SK-MEL-5 (cell line): ENCODE measurements around the gene WDR74. TPM values are rescaled to one million over a fixed set of nuclear protein-coding genes. Genes with fewer than 3 reads are reported as not detected.

Experiments
- DNase-seq: peaks from one replicate; pipeline ENCODE4 v3.0.0-alpha.2; 2016; ENCODE audit warnings: low read depth, low spot score
- in situ Hi-C: cut with HindIII; loops from 2 replicates; pipeline ENCODE4 v1.10.0; 2016; ENCODE audit warnings: low sequenced_read_pairs, high pct_unique_total_duplicates, low pct_unique_long_range_greater_than_20kb
- total RNA-seq: library from RNA; depleted of rRNA; stranded (reverse); fragments of >200 nt; shearing (Covaris generic); gene quantifications from 2 replicates; pipeline ENCODE4 v1.2.3, GENCODE V29; 2014

Gene WDR74
- total RNA-seq, 1 experiment from 2014 or later: 61.2 TPM

DNA sequence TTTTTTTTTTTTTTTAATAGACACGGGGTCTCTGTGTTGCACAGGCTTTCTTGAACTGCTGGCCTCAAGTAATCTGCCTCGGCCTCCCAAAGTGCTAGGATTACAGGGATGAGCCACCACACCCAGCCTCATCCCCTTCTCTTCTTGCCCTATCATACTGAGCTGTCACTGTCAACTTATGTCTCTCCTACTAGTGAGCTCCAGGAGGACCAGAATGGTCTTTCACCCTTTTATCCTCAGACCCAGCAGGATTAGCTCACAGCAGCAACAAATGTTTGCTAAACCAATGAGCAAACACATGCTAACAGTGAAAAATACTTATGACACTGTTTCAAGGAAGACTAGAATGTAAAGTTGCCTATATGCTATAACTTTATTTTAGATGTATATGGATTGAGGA lies 27.7 kb downstream of the WDR74 start:
- DNase-seq: no peak
- in situ Hi-C loops: no loop called here

DNA sequence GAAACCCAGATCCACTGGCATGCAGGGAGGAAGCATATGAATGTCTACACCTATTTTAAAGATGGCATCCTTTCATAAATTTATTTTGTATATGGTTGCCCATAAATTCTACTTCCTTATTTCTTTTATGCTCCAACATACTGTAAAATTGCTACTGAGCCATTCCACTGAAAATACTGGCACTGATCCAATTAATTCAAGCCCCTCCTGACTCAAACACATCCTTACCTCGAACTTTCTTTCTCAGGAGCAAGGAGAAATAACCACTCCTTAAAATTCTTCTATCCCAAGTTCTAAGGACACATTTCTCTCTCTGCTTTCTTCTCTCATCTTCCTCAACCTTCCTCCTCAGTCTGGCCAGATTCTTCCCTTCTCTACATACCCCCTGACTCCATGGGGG lies 28.6 kb downstream of the WDR74 start:
- DNase-seq: no peak

DNA sequence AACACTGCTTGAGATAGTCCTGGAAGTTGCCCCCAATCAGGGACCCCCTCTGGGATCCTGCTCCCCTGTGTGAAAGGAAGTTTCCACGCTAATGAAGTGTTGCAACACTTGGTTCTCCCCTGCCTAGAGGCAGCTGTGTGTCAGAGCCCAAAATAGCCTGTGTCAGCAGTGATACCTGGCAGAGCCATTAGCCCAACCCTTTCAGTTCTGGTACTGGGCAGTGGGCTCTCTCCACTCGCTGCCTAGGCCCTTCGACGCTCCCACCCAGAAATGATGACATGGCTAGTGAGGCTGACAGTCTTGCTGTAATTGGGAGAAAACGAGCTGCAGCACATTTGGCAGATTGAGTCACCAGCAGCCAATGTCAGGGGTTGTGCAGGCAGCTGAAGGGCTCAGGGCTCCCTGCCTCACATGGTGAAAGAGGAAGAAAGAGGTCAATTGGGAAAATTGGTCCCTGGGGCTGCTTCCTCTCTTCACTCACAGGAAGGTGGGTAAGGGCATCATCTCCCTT lies 32.7 kb downstream of the WDR74 start:
- in situ Hi-C loops: no loop called here
- DNase-seq: no peak

More for the DNA sequence above, 28.6 kb downstream of the WDR74 start:
- in situ Hi-C loops: no loop called here

DNA sequence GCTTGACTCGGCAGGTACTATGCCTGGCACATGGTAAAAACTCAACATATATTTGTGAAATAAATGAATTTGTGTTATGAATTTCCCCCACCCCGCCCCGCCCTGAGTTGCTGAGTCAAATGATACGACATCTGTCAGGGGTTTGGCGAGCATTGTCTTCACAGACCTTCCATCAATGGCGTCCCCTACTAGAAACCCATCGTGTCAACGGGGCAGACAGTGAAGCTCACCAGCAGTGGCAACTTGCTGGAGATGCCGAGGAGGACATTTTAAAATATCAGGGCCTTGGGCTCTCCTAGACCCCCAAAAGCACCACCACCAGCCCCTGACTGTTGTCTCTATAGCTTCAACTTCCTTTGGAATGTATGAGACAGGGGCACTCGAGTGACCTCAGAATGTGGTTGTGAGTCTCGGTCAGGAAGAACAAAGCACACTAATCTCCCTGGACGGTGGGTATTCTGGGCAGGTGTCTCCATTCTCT lies 33.4 kb downstream of the WDR74 start:
- in situ Hi-C loops: no loop called here
- DNase-seq: no peak

DNA sequence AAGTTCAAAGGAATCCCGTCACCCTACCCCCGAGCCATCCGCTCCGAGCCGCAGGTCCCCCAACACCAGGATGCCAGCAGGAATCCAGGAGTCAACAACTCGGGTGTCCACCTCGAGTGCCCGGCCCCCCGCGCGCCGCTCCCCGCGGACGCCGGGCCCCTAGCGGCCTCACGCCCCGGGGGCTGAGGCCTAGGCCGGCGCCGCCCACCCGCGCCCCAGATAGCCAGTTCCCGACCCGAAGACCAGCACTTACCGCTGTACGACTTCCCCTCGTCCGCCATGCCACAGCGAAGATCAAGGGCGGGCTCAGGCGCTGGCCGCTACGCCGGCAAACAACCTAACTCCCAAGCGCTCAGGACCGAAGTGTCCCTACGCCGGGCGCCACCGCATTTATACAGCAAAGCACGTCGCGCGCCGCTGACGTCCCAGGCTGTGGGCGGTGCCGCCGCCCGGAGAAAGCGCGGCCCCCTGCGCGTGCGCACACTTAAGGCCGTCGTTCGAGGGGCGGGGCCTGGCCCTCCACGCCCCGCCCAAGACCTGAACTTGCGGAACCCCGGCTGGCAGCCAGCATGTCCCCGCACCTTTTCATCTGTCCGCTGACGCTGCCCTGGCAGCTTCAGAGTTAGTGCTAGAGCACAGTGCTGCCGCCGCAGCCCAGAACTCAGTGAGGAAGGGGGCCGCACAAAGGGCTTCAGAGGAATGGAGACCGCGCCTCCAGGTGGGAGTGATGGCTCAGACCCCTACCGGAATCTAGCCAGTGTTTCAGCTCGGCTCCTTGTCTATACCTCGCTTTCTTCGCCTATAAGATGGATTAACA lies 34.1 kb downstream of the WDR74 start, which contains the start of gene NXF1:
Gene NXF1, minus strand, starts transcription at position 365 of the 817 bp plus-strand sequence. Its CDS starts 84 bp downstream, at position 281.
- in situ Hi-C loops: no loop called here
- peak; percentile 84 for DNase-seq

DNA sequence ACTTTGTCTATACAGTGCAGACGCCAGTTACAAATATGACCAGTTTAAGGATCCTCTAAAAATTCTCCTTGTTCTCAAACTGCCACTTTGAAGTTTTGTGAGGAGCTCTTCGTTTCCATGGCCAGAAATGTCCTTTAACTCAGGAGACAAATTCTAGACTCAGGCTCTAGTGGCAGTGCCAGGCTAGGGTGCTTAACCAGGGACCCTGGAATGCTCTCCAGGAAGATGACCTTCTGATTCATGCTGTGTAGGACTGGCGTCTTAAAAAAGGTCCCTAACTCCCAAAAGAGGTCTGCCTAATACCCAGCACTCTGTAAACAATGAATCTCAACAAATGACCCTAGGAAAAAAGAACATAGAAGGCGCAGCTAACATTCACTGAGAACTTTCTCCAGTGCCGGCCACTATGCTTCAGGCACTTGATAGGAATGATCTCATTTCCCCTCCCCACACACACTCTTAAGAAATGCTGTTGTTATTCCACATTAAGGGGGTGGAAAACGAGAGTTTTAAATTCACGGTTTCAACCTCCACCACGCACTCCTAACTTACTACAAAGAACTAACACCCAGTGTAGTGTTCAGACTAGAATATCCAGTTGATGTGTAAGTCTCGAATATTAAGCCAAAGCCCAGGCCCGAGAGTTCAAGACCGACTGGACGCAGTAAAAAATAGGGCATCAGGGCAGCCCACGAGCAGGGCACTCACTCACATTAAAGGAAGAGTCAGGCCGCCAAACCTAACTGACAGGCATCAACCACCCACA lies 34.9 kb downstream of the WDR74 start:
- in situ Hi-C loops: no loop called here
- no peak for DNase-seq

DNA sequence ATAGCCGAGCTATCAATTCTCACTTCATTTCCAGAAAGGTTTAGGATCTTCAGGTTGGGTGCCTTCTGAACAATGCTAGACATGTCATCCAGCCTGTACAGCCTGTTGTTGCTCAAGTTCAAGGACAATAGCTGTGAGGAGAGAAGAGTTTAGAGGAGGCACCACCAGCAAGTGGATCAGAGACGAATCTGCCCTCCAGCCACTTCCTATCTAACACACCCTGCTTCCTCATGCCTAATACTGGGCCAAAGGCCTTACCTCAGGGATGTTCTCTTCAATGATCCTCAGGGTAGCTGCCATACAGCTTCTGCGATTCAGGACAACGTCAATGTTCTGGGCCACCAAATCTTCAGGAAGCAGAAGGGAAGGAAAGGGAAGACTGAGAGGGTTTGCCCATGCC lies 38.3 kb downstream of the WDR74 start:
- no peak for DNase-seq
- in situ Hi-C loops: no loop called here

DNA sequence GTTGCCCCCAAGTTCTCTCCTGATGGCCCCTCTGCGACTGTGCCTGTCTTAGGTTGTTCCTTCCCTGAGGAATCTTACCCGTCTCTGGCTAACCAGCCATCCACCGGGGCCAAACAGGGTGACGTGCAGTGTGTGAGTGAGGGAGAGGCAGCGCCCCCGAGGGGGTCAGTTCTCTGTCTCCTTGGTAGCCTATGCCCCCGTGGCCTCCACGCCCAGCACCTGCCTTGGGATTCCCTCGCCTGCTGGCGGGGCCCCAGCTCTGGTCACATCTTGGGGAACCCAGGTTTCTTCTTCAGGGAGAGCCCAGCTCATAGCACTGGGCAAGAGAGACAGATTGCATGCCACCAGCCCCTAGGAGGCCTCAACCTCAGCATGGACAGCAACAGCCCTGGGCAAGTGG lies 39.9 kb downstream of the WDR74 start:
- no peak for DNase-seq
- in situ Hi-C loops: no loop called here

DNA sequence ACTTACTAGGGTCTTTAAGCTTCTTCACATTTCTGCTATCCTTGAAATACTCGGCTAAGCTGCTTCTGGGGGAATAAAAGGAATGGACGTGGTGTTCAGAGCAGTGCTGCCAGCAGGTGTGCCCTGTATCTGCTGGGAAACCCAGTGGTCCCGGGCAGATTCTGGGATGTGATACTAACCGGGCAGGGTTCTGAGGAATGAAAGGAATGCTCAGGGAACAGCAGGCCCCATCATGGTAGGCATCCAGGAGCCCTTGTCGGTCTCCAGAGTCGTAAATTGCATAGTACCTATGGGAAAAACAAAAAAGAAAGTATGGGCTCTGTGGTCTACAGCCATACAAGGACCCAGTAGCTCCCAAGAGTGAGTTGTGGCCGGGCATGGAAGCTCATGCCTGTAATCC lies 43.1 kb downstream of the WDR74 start:
- DNase-seq: no peak
- in situ Hi-C loops: no loop called here

DNA sequence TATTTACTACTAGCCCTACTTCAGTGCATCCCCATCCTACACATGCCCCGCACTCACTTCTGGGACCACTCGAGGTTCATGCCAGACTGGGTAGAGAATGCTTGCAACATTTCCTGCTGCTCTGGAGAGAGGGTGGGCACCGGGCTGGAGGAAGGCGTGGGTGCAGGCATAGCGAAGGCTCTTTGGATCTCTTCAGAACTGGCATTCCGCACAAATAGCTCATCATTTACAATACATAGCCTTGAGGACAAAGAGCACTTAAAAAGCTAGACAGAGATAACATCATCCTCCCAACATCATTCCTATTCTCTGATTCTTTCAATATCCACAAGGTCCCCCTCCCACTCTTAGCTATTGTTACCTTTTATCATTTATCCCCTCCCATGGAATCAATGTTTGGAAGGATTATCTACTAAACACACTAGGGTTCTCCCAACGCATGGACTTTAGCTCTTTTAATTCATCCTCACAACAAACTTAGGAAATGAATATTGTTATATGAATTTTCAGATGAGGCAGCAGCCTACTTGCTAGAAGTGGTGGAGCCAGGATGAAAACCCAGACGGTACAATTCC lies 45.1 kb downstream of the WDR74 start:
- no peak for DNase-seq
- in situ Hi-C loops: no loop called here

DNA sequence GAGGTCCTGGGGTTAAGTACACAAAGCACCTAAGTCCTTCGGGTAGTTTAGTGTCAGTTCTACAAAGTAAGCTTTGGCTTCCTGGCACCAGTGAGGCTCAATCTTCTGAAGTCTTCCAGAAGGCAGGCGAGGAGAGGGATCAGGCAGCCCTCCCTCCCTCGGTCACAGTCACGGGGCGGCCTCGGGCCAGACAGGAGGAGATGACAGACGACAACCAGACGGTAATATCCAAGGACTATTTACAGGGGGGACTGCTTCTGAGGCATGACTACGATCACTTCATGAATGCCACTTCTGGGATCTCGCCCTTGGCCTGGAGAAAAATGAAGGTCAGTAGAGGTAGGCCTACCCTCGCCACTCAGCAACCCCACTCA lies 47.2 kb downstream of the WDR74 start:
- DNase-seq: no peak
- in situ Hi-C loops: no loop called here

DNA sequence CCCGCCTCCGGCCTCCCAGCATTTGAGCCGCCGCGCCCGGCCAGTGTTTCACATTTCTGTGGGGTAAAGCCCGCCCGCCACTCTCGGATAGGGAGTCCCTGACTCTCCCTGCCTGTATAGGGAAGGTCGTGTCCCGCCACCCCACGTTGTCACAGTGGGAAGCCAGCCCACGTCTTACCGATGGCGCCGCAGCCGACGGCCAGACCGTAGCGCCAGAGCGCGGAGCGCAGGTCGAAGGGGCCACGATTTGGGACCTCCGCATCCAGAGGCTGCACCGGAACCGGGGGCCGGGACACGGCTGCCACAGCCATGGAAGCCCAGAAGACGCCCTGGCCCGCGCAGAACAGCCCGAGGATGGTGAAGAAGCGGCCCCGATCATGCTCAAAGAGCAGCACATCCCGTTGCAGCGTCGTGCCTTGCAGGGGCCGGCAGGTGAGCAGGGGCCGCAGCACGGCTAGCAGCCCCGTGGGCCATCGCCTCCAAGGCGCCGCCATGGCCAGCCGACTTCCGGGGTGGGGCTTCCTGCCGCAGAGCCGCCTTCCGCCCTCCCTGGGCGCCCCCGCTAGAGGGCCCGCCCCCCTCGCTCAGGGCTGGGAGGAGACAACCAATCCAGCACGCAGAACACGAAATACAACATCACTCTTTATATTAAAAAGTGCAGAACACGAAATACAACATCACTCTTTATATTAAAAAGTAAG lies 47.7 kb downstream of the WDR74 start, which contains the start of gene TMEM223:
Gene TMEM223, minus strand, starts transcription at position 506 of the 701 bp plus-strand sequence. Its CDS starts 12 bp downstream, at position 494.
- DNase-seq: peak; percentile 74
- in situ Hi-C loops: no loop called here

DNA sequence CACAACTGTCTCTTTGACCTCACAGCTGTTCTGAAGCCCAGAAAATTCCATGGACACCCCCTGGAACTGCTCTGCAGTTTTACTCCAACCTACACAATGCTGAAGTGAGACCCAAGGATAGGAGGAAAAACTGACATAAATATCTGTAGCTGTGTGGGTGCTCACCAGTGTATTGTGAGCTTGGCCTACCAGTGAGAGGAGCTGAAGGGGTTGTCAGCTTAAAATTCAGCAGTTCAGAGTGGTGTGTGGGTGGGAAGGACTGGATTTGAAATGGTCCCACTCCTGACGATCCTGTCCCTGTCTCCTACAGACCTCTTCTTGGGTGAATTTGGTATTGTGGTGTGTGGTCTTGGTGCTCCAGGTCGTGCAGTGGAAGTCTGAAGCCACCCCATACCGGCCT lies 49.8 kb downstream of the WDR74 start:
- DNase-seq: no peak
- in situ Hi-C loops: no loop called here

DNA sequence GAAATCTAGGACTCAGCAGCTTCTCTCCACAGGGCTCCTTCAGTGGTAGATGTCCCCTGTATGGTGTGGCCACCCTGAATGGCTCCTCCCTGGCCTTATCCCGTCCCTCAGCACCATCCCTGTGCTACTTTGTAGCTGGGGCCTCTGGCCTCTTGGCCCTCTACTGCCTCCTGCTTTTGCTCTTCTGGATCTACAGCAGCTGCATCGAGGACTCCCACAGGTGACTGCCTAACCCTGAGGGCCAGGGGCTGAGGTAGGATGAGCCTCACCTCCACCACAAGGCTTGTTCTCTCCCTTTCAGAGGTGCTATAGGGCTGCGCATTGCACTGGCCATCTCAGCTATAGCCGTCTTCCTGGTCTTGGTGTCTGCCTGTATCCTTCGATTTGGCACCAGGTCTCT lies 50.4 kb downstream of the WDR74 start:
- in situ Hi-C loops: no loop called here
- no peak for DNase-seq

DNA sequence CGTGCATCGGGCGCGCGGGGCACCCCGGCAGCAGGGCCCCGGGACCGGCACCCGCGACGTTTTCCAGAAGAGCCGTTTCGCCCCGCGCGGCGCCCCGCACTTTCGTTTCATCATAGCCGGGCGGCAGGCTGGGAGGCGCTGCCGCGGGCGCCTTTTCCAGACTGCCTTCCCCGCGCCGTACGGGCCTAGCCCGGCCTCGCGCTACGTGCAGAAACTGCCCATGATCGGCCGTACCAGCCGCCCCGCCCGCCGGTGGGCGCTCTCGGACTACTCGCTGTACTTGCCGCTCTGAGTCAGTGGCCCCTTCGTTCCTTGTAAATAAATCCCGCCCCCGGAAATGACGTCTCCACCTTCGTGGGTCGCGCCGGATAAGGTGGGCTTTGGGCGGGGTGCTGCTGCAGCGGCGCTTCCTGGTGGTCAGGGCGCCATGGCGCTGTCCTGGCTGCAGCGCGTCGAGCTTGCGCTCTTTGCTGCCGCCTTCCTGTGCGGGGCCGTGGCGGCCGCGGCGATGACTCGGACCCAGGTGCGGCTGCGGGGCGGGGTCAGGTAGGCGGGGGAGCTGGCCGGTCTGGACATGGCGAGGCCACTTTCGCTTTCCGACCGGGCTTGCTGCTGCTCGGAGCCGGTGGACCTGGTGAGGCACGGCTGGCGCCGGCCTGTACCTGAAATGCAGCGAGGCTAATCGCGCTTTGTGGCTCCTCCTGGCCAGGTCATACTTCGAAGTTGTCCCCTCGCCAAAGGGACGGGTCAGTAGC lies 52.2 kb downstream of the WDR74 start, which contains the start of gene TMEM179B:
Gene TMEM179B, plus strand, starts transcription at position 398 of the 755 bp plus-strand sequence. Its CDS starts 30 bp downstream, at position 428.
- peak; percentile 94 for DNase-seq
- in situ Hi-C loops: no loop called here

DNA sequence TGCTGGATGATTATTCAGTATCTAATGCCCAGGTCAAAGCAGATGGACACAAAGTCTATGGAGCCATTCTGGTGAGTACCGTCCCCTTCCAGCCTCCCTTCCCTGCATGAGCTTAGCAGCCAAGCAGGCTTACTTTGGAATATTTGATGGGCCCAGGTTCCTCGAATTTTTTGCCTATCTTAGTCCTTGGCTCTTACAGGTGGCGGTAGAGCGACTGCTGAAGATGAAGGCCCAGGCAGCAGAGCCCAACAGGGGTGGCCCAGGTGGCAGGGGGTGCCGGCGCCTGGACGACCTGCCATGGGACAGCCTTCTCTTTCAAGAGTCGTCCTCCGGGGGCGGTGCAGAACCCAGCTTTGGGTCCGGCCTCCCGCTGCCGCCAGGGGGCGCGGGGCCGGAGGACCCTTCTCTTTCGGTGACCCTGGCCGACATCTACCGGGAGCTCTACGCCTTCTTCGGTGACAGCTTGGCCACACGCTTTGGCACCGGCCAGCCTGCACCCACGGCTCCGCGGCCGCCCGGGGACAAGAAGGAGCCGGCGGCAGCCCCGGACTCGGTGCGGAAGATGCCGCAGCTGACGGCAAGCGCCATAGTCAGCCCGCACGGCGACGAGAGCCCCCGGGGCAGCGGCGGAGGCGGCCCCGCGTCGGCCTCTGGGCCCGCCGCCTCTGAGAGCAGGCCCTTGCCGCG lies 52.9 kb downstream of the WDR74 start:
- DNase-seq: peak; percentile 73
- in situ Hi-C loops: no loop called here
